ENCODE results near the gene SNX5.

SNX5 gene

GRCh38 chr20:17912916-17913315 is 55.7 kb downstream of the SNX5 start:
- DNase-seq, result no peak

DNA sequence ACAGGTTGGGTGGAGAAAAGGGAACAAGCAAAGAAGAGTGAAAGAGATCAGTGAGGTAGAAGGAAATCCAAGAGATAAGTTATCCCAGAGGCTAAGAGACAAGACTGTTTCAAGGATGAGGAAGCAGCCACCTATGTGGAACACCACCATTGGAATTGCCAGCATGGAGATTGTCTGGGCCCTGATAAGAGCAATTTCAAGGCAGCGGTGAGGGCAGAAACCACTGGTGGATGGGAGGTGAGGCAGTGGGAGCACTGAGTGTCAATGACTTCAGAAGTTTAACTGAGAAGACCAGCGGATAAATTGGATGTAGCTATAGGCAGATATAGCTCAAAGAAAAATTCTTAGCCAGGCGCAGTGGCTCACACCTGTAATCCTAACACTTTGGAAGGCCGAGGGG is 56.7 kb downstream of the SNX5 start:
- DNase-seq, result no peak

DNA sequence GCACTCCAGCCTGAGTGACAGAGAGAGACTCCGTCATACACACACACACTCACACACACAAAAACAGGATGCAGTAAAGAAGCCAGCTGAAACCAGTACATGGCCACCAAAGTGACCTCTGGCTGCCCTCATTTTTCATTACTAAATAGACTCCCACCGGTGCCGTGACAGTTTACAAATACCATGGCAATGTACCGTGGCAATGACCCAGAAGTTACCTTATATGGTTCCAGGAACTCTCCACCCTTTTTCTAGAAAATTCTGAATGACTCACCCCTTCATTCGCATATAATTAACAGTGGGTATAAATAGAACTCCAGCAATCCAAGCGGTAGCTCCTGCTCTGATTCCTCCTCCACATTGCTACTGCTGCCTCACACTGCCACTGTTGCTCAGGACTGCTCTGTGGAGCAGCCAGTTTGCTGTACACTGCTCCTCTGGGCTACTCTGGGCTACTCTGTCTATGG is 57.7 kb downstream of the SNX5 start:
- no peak for DNase-seq

- no peak for DNase-seq
Observed at GRCh38 chr20:17909869-17910321, 58.7 kb downstream of the SNX5 start.

- no peak for DNase-seq
Observed at GRCh38 chr20:17905544-17905943, 63.0 kb downstream of the SNX5 start.

- no peak for DNase-seq
Observed at GRCh38 chr20:17904027-17904426, 64.6 kb downstream of the SNX5 start.

DNA sequence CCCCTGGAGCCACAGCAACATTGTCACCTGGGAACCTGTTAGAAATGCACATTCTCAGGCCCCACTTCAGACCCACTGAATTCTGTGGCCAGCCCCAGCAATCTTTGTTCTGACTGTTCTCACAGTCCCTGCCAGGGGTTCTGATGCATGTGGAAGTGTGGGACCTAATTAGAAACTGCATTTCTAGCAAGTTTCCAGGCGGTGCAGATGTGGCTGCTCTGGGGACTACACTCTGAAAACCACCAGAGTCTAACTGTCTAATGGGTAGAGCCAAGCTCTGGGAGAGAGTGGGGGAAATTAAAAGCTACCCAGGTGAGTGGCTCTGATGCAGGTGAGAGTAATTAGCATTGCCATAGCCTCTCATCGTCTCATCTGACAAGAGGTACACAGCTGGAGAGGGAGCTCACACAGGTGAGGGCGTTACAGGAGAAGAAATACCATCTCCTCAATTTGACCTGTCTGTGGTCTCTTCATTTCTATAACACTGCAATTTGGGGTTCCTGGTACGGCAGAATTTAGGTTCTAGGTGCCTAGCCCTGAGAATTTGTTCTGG is 66.0 kb downstream of the SNX5 start:
- DNase-seq, result no peak

DNA sequence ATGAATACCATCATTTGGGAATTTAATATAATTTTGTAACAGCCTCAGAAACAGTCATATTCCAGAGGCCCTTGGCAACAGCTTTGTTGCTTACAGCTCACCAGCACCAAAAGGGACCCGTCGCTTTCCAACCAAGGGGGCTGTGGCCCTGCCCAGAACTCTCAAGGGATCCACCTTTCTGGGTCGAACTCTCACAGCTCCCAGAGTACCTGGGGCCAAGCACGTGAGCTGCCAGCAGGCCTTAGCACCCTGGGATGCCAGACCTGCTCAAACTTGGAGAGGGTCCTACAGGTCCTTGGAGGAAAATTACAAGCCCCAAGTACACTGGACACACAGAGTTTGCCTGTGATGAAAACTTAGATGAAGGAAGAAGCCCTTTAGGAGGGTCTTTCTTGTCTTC is 66.6 kb downstream of the SNX5 start:
- no peak for DNase-seq

- no peak for DNase-seq
Observed at GRCh38 chr20:17898548-17898994, 70.0 kb downstream of the SNX5 start.

DNA sequence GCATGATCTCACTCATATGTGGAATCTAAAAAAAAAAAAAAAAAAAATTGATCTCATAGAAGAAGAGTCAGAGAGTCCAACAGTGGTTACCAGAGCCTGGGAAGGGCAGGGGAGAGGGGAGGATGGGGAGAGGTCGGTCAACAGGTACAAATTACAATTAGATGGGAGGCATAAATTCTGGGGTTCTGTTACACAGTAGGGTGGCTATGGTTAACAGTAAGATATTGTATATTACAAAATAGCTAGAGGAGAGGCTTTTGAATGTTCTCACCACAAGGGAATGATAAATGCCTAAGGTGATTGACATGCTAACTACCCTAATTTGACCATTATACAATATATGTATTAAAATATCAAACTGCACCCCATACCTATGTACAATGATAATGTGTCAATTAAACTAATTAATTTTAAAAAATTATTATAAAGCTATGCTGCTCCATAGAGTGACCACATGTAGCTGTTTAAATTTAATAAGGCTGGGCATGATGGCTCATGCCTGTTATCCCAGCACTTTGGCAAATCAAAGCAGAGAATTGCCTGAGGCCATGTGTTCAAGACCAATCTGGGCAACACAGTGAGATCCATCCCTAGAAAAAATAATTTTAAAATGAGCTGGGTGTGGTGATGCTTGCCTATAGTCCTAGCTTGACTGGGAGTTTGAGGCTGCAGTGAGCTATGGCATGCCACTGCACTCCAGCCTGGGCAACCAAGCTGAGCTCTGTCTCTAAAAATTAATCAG is 70.9 kb downstream of the SNX5 start:
- DNase-seq, result no peak

GRCh38 chr20:17896771-17897369 is 71.7 kb downstream of the SNX5 start:
- DNase-seq, result no peak

DNA sequence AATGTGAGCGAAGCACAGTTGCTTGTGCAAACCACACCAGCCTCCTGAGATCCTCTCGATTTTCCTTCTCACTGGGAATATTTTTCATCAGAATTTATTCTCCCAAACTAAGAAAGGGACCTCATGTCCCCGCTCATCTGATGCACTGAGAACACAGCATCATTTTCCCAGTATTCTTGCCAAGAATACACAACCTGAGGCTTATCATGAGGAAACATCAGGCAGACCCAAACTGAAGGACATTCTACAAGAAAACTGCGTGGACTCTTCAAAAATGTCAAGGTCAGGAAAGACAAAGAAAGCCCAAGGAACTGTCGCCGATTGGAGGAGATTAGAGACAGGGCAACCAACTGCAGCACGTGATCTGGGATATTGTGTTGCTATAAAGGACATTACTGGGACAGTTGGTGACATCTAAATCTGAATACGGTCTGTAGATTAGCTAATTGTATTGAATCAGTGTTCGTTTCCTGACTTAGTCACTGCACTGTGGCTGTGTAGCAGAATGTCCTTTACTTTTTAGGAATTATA is 72.3 kb downstream of the SNX5 start:
- DNase-seq, result no peak

- no peak for DNase-seq
Observed at GRCh38 chr20:17895641-17896171, 72.9 kb downstream of the SNX5 start.

DNA sequence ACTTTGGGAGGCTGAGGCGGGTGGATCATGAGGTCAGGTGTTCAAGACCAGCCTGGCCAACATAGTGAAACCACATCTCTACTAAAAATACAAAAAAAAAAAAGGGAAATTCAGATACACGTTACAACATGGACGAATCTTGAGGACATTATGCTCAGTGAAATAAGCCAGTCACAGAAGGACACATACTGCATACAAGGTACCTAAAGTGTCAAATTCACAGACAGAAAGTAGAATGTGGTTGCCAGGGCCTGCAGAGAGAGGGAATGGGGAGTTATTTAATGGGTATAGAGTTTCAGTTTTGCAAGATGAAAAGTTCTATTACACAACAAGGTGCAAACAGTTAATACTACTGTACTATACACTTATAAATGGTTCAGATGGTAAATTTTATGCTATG is 75.1 kb downstream of the SNX5 start:
- DNase-seq, result no peak

- DNase-seq, result no peak
Observed at GRCh38 chr20:17892189-17892938, 76.2 kb downstream of the SNX5 start.

Data from DMS79 (cell line).